GM10266 (cell line): ENCODE data around the gene ZNF423.

Experiments used
- DNase-seq: peaks from one replicate; pipeline ENCODE4 v3.0.0; 2012; ENCODE audit errors: extremely low spot score
- CTCF ChIP-seq: IDR thresholded peaks from 2 replicates; pipeline ENCODE4 v1.5.1; 2012; ENCODE audit warnings: mild to moderate bottlenecking, low read depth; ENCODE audit not compliant: control insufficient read depth, insufficient read depth; ENCODE audit errors: missing control alignments

Gene ZNF423

GRCh38 chr16:49855822-49856671 lies at the start of gene ZNF423:
TSS of gene ZNF423 (minus strand) at chr16:49856112. CDS start at chr16:49855774, 338 bp downstream.
- no peak for TF ChIP-seq CTCF
- DNase-seq = no peak

DNA sequence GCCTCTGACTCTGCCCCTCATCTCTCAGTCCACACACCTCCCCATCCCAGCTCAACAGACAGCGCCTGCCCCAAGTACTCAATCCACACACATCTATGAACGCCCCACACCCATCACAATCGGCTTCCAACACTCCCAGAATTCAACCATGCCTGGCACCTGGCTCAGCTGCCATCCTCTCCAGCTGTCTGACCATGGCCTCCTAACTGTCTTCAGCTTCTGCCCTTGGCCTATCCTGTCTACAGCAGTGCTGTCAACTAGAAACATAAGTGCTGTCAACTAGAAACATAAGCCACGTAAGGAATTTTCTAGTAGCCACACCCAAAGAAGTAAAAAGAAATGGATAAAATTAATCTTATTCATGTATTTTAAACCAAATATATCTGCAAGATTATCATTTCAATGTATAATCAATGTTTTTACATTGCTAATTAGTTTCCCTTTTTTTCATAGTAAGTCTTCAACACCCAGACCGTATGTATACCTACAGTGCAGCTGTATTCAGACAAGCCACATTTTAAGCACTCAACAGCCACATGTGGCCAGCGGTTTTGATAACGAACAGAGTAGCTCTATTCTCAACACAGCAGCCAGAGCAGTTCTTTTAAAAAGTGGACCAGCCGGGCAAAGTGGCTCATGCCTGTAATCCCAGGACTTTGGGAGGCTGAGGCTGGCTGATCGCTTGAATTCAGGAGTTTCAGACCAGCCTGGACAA lies 48.6 kb upstream of the ZNF423 start:
- DNase-seq = no peak
- no peak for TF ChIP-seq CTCF

GRCh38 chr16:49902908-49903307 lies 47.0 kb upstream of the ZNF423 start:
- TF ChIP-seq CTCF = no peak
- no peak for DNase-seq

GRCh38 chr16:49901711-49902110 lies 45.8 kb upstream of the ZNF423 start:
- DNase-seq = no peak
- TF ChIP-seq CTCF = no peak

DNA sequence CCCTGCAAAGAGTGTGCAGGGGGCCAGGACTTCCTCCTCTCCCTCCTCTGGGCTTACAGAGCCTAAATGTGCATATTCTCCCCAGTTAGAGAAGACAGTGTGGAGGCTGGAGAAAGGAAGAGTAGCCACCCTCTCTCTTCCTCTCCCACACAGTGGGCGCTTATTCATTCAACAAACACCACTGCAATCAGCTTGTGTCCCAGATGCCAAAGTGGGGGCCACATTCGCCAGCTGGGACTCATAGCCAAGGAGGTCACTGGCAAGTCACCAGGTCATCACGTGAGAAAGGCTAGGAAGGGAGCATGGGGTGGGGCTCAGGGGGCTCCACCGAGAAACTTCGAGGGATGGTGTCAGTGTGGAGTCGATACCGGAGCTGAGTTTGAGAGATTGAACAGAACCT lies 45.0 kb upstream of the ZNF423 start:
- no peak for TF ChIP-seq CTCF
- DNase-seq = no peak

DNA sequence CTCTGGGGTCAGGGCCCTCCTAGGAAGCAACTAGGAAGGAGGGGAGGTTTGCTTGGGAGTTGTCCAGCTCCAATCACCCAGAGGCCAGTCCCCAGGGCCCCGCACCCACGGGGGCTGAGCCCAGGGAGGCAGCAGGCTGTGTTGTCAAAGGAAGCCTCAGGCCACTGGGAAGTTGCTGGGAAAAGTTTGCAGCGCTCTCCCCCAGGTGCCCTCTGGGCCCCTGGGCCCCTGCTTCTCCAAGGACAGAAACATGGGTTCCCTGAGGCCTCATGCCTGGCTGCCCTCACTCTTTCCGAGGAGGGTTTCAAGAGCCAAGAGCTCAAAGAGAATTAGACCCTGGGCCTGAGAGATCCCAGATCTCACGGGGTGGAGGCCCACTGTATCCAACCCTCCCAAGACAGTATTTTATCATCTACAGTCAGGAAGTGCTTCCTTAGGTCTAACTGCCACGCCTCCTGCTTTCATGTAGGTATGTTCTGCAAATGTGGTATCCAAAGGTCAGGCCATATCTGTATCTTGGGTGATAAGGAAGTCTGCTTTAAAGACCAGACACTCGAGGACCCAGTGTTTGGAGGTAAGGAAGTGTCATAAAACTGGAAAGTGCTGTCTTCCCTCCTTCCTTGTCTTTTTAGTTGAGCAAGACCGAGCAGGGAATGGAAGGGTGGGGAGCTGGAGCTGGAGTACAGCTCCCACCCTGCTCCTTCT lies 44.2 kb upstream of the ZNF423 start:
- no peak for TF ChIP-seq CTCF
- no peak for DNase-seq
